NOMO-1 treated with dmso at 0.1 percent for 144 hours (cell line): Measurements from ENCODE around the gene PHLDB1.

ENCODE experiments used
- DNase-seq: peaks from one replicate; lab custom pipeline; 2025; ENCODE audit not compliant: unreplicated experiment; lab: John Stamatoyannopoulos, UW

PHLDB1 gene

GRCh38 chr11:118638726-118639125, 31.3 kb downstream of the PHLDB1 start:
- no peak for DNase-seq

- no peak for DNase-seq
Measured at GRCh38 chr11:118639899-118640298, 32.5 kb downstream of the PHLDB1 start.

GRCh38 chr11:118640332-118641154, 33.1 kb downstream of the PHLDB1 start:
- DNase-seq = no peak

- DNase-seq = no peak
Measured at GRCh38 chr11:118641397-118642019, 34.1 kb downstream of the PHLDB1 start.

GRCh38 chr11:118643142-118643994, 36.0 kb downstream of the PHLDB1 start:
- no peak for DNase-seq

GRCh38 chr11:118643995-118644345, 36.6 kb downstream of the PHLDB1 start:
- DNase-seq = no peak

- no peak for DNase-seq
Measured at GRCh38 chr11:118644496-118644895, 37.1 kb downstream of the PHLDB1 start.

- no peak for DNase-seq
Measured at GRCh38 chr11:118645066-118645715, 37.8 kb downstream of the PHLDB1 start.

- no peak for DNase-seq
Measured at GRCh38 chr11:118646393-118646792, 39.0 kb downstream of the PHLDB1 start.

- no peak for DNase-seq
Measured at GRCh38 chr11:118648291-118648690, 40.9 kb downstream of the PHLDB1 start.

GRCh38 chr11:118649941-118650340, 42.5 kb downstream of the PHLDB1 start:
- no peak for DNase-seq

GRCh38 chr11:118650366-118650765, 43.0 kb downstream of the PHLDB1 start:
- no peak for DNase-seq

GRCh38 chr11:118651820-118652219, 44.4 kb downstream of the PHLDB1 start:
- DNase-seq = no peak

- no peak for DNase-seq
Measured at GRCh38 chr11:118652681-118653181, 45.3 kb downstream of the PHLDB1 start.

GRCh38 chr11:118653684-118654390, 46.4 kb downstream of the PHLDB1 start:
- DNase-seq = no peak

- DNase-seq = no peak
Measured at GRCh38 chr11:118655486-118656190, 48.2 kb downstream of the PHLDB1 start.

- DNase-seq = no peak
Measured at GRCh38 chr11:118656563-118657165, 49.2 kb downstream of the PHLDB1 start.

- DNase-seq = no peak
Measured at GRCh38 chr11:118657238-118657637, 49.8 kb downstream of the PHLDB1 start.

GRCh38 chr11:118657709-118658428, 50.5 kb downstream of the PHLDB1 start:
- no peak for DNase-seq
